ENCODE measurements around the gene ARSI. TPM values are rescaled to one million over a fixed set of nuclear protein-coding genes. Genes with fewer than 3 reads are reported as not detected.

ARSI gene
- total and polyA plus RNA-seq, 2 of the 4 experiments (the other 2 are of a cell fraction) = 14.8 to 15.2 TPM

DNA sequence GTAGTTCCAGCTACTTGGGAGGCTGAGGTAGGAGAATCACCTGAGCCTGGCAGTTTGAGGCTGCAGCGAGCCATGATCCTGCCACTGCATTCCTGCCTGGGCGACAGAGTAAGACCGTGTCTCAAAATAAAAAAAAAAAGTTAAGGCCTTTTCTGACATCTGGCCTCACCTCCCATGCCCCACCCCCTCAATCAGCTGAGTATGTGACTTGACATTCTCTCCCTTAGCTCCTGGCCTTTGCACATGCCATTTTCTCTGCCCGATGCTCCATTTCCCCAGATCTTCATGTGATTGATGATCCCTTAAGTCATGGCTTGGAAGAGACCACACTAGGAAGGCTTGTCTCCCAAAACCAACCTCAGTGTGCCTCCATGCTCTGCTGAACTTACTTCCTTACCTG lies 37.1 kb upstream of the ARSI start:
- DNase-seq (no peak), ATAC-seq (ENCODE audit: low read depth) (no peak)
- Histone ChIP-seq H2AK5ac (ENCODE audit: low read depth, low read length) (no peak overlapping the region), H3K36me3 (ENCODE audit: control insufficient read depth, insufficient read depth, low read length) (no peaks in the 10 kb centered on the region), H2AK9ac (replicated peaks; ENCODE audit: low read depth, low read length, poor library complexity) (no peak overlapping the region), H3K27ac (ENCODE audit: insufficient read depth, low read length) (no peak overlapping the region), H3K4me2 (ENCODE audit: low read depth, low read length) (no peak overlapping the region), H3K4me1 (ENCODE audit: control insufficient read depth, insufficient read depth, low read length) (peaks cover 12% of the 10 kb centered on the region), H4K20me1 (ENCODE audit: insufficient read depth, low read length) (no peaks in the 10 kb centered on the region), H3K23ac (ENCODE audit: low read depth, low read length) (no peak overlapping the region), H2BK120ac (ENCODE audit: low read depth, low read length) (no peak overlapping the region), H3K4me3 (ENCODE audit: insufficient read depth, low read depth, low read length) (no peak overlapping the region), H4K91ac (ENCODE audit: insufficient read depth, low read depth, low read length) (no peak overlapping the region), H3K56ac (ENCODE audit: extremely low read depth, insufficient read depth, low read length) (no peak overlapping the region), H3K4ac (ENCODE audit: low read depth, low read length) (no peak overlapping the region), H3K9me1 (ENCODE audit: insufficient read depth, low read length) (peaks cover 6% of the 10 kb centered on the region), H2AFZ (replicated peaks; ENCODE audit: low read length, poor library complexity) (no peak overlapping the region), H3K14ac (replicated peaks; ENCODE audit: low read depth, low read length) (no peak overlapping the region), H2BK20ac (ENCODE audit: low read depth, low read length) (no peak overlapping the region), H3K18ac (ENCODE audit: low read depth, low read length) (no peak overlapping the region), H3K9ac (ENCODE audit: low read depth, low read length) (no peak overlapping the region), H3K79me1 (ENCODE audit: low read depth in 1 of 2, low read length in 2 of 2) (no peaks in the 10 kb centered on the region), H3K9me3 (ENCODE audit: control insufficient read depth, insufficient read depth, low read length) (no peaks in the 10 kb centered on the region), H3K27me3 (ENCODE audit: control insufficient read depth, insufficient read depth, low read length) (no peaks in the 10 kb centered on the region; the same call in 1 of the 2 replicates), H4K8ac (ENCODE audit: low read depth in 2 of 2, low read length in 2 of 2) (no peak overlapping the region), H4K5ac (ENCODE audit: low read depth, low read length) (no peak overlapping the region), H2BK5ac (ENCODE audit: low read depth, low read length, poor library complexity, severe bottlenecking) (no peak overlapping the region), H2BK15ac (ENCODE audit: low read depth, low read length) (no peak overlapping the region)
- WGBS, 2 experiments (ENCODE audit: extremely low coverage in 2 of 2, insufficient read length in 1 of 2) = no CpG with 5 or more reads among the region's 4 CpGs
- TF ChIP-seq RCOR1 (IDR thresholded peaks at IDR 0.05; ENCODE audit: insufficient replicate concordance, low read length) = no peak
- TF ChIP-seq MAZ (IDR thresholded peaks at IDR 0.05; ENCODE audit: borderline replicate concordance, low read depth, low read length) = no peak
- no peak for TF ChIP-seq RFX5 (IDR thresholded peaks at IDR 0.05; ENCODE audit: low read depth, low read length)
- no peak for TF ChIP-seq MXI1 (IDR thresholded peaks at IDR 0.05; ENCODE audit: borderline replicate concordance, low read depth, low read length)
- TF ChIP-seq POLR2A (IDR thresholded peaks at IDR 0.05; ENCODE audit: low read depth, low read length) = no peak
- TF ChIP-seq CHD1 (IDR thresholded peaks at IDR 0.05; ENCODE audit: low read depth, low read length) = no peak
- TF ChIP-seq, protein P1, sequence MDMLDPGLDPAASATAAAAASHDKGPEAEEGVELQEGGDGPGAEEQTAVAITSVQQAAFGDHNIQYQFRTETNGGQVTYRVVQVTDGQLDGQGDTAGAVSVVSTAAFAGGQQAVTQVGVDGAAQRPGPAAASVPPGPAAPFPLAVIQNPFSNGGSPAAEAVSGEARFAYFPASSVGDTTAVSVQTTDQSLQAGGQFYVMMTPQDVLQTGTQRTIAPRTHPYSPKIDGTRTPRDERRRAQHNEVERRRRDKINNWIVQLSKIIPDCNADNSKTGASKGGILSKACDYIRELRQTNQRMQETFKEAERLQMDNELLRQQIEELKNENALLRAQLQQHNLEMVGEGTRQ (IDR thresholded peaks at IDR 0.05; ENCODE audit: low read depth, low read length) = no peak
- no peak for TF ChIP-seq MAFK (IDR thresholded peaks at IDR 0.05; ENCODE audit: low read depth, low read length)
- intact Hi-C loops (cut with micrococcal nuclease) (no loop called here), in situ Hi-C loops (cut with MboI; ENCODE audit: low sequenced_read_pairs) (no loop called here), dilution Hi-C loops (cut with HindIII; ENCODE audit: low sequenced_read_pairs, unreplicated experiment) (no loop called here)
- ChIA-PET CTCF (no interaction called here), POLR2A (ENCODE audit: unreplicated experiment) (no interaction called here)
- no TSS peak for BruUV-seq (replicated peaks)
